ENCODE measurements around the gene TUBB. TPM values are rescaled to one million over a fixed set of nuclear protein-coding genes. Genes with fewer than 3 reads are reported as not detected.
A peak's percentile ranks its signal among the peaks of the same experiment; 100 is the strongest.
"Not testable (repeated sequence)": the region's sequence is repeated elsewhere in the genome, so short reads cannot be mapped to it uniquely, and the experiment has no call there.

Gene TUBB
- total and polyA plus RNA-seq, 8 donors, result 409 to 1,665 (median 1,126) TPM

DNA sequence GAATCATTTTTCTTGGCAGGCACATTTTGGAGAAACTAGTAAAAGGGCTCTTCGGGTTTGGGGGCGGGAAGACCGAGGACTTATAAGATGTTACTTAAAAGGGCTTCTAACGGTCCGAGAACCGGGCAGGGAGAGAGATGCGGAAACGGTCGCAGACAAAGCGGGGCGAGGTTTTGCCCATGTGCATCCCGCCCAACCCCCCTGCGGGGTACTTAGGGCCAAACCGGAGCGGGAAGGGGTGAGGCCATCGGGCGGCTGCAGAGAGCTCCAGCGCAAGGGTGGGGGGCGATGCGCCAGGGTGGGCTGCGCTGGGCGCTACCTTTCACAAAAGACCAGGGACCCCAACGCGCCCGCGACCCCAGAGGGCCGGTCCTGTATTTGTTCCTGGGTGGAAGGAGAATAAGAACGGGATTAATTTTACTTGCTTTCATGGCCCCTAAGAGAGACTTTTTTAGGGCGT lies 616 bp downstream of the TUBB start:
- H3K9me3 ChIP-seq, result no peaks in the 10 kb centered on the region
- DNase-seq (peak; percentile 52 to 89 (median 80)), ATAC-seq (peak; percentile 32)
- H3K27me3 ChIP-seq, result no peaks in the 10 kb centered on the region
- H3K36me3 ChIP-seq, result peaks cover 8 to 42% of the 10 kb centered on the region in 2 donors
- peak overlapping the region; percentile 80 for H3K4me3 ChIP-seq
- peak overlapping the region; percentile 94 for H3K27ac ChIP-seq
- peaks cover 33 to 73% of the 10 kb centered on the region in 2 donors for H3K4me1 ChIP-seq
- intact Hi-C loops (cut with DNase I), result no loop called here
- TF ChIP-seq, protein P1, sequence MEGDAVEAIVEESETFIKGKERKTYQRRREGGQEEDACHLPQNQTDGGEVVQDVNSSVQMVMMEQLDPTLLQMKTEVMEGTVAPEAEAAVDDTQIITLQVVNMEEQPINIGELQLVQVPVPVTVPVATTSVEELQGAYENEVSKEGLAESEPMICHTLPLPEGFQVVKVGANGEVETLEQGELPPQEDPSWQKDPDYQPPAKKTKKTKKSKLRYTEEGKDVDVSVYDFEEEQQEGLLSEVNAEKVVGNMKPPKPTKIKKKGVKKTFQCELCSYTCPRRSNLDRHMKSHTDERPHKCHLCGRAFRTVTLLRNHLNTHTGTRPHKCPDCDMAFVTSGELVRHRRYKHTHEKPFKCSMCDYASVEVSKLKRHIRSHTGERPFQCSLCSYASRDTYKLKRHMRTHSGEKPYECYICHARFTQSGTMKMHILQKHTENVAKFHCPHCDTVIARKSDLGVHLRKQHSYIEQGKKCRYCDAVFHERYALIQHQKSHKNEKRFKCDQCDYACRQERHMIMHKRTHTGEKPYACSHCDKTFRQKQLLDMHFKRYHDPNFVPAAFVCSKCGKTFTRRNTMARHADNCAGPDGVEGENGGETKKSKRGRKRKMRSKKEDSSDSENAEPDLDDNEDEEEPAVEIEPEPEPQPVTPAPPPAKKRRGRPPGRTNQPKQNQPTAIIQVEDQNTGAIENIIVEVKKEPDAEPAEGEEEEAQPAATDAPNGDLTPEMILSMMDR (IDR thresholded peaks at IDR 0.05), result no peak

DNA sequence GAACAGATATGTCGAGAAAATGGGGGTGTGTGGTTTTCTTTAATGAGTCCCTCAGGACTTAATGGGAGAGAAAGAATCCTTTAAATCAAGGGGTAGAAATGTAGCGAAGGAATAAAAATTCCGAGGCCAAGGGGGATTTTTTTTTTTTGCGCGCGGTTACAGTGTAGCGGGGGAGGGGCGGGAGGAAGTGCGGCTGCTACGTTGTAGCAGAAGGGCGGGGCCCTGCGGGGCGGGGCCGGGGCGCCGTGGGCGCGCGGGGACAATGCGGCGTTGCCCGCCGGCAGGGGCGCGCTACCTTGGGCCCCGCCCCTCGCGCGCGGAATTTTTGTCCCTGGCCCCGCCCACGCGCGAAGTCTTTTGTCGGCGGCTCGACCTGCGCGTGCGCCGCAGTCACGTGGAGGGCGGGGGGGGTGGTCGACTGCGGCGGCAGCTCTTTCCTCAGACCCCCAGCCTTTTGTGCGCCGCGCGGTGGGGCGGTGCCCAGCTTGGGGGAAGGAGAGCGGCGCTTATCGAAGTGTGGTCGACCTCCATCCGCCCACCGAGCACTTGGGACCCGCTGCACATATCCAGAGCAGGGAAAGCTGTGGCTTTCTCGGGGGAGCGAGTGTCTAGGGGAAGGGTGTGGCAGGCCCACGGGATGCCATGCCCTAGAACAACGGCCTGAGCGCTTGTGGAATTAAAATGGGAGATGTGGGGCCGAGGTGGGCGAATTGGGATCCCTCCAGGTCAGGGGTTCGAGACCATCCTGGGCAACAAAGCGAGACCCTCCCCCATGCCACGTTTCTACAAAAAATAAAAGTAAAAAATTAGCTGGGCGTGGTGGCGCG lies 1.3 kb downstream of the TUBB start:
- peaks cover 30 to 72% of the 10 kb centered on the region in 2 donors for H3K4me1 ChIP-seq

DNA sequence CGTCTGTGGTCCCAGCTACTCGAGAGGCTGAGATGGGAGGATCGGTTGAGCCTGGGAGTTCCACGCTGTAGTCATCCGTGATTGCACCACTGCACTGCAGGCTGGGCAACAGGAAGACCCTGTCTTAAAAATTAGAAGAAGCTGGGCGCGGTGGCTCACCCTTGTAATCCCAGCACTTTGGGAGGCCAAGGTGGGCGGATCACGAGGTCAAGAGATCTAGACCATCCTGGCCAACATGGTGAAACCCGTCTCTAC lies 1.8 kb downstream of the TUBB start:
- ATAC-seq, H3K27me3 ChIP-seq, H3K9me3 ChIP-seq, DNase-seq: not testable (repeated sequence)
- intact Hi-C loops (cut with DNase I), result loop anchor here in 1 of 2 donors (2.0 kb wide), 1 partner anchor 43 kb away; no protein-coding TSS in a partner anchor
- Histone ChIP-seq H3K4me1 (peaks cover 28 to 67% of the 10 kb centered on the region in 2 donors), H3K4me3 (peak overlapping the region; percentile 80), H3K27ac (peak overlapping the region; percentile 74 to 94), H3K36me3 (peaks cover 8 to 54% of the 10 kb centered on the region in 2 donors)

More for the DNA sequence above, 1.3 kb downstream of the TUBB start:
- H3K27ac ChIP-seq, result peak overlapping the region; percentile 94
- H3K27me3 ChIP-seq, result no peaks in the 10 kb centered on the region
- no peaks in the 10 kb centered on the region for H3K9me3 ChIP-seq
- peak; percentile 89 to 97 (median 94) for DNase-seq
- H3K36me3 ChIP-seq, result peaks cover 8 to 48% of the 10 kb centered on the region in 2 donors
- ATAC-seq, result peak; percentile 74
- intact Hi-C loops (cut with DNase I), result loop anchor here in 1 of 2 donors (2.0 kb wide), 1 partner anchor 43 kb away; no protein-coding TSS in a partner anchor
- H3K4me3 ChIP-seq, result peak overlapping the region; percentile 80
- TF ChIP-seq, protein P1 (IDR thresholded peaks at IDR 0.05), result peak; percentile 46 to 72

DNA sequence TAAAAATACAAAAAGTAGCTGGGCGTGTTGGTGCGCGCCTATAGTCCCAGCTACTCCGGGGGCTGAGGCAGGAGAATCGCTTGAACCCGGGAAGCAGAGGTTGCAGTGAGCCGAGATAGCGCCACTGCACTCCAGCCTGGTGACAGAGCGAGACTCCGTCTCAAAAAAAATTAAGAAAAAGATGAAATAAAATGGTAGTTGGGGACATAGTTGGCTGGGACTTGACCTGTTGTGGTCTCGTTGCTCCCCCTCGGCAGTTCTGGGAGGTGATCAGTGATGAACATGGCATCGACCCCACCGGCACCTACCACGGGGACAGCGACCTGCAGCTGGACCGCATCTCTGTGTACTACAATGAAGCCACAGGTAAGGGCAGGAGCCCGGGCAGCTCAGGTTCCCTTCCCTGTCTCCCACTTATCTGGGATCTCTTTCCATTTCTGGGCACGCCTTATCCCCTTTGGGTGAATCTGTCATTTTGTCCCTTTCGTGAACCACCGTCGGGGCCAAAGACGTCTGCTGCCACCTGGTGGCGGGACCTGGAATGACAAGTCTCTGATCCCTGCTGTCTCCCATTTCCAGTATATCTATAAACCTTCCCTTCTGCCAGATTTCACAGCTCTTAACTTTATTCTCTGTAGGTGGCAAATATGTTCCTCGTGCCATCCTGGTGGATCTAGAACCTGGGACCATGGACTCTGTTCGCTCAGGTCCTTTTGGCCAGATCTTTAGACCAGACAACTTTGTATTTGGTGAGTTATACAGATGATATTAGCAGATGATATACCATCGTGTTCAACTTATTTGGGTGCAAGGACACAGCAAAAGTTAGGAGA lies 2.3 kb downstream of the TUBB start:
- peak; percentile 78 to 93 (median 83) for DNase-seq
- Histone ChIP-seq H3K36me3 (peaks cover 8 to 59% of the 10 kb centered on the region in 2 donors), H3K27me3 (no peaks in the 10 kb centered on the region), H3K4me1 (peaks cover 28 to 66% of the 10 kb centered on the region in 2 donors), H3K27ac (peak overlapping the region; percentile 74 to 94), H3K4me3 (peak overlapping the region; percentile 80), H3K9me3 (no peaks in the 10 kb centered on the region)
- intact Hi-C loops (cut with DNase I), result loop anchor here in 1 of 2 donors (2.0 kb wide), 1 partner anchor 44 kb away; no protein-coding TSS in a partner anchor
- ATAC-seq, result peak; percentile 27
- TF ChIP-seq, protein P1 (IDR thresholded peaks at IDR 0.05), result peak; percentile 91 to 94

DNA sequence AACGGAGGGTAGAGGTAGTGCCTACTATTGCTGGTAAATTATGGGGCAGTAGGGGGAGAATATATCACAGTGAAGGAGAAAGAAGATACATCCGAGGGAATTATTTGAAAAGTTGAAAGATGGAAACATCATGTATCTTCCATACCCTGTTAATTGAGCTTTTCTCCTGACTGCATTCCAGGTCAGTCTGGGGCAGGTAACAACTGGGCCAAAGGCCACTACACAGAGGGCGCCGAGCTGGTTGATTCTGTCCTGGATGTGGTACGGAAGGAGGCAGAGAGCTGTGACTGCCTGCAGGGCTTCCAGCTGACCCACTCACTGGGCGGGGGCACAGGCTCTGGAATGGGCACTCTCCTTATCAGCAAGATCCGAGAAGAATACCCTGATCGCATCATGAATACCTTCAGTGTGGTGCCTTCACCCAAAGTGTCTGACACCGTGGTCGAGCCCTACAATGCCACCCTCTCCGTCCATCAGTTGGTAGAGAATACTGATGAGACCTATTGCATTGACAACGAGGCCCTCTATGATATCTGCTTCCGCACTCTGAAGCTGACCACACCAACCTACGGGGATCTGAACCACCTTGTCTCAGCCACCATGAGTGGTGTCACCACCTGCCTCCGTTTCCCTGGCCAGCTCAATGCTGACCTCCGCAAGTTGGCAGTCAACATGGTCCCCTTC lies 3.1 kb downstream of the TUBB start:
- not testable (repeated sequence) for H3K27ac ChIP-seq, H3K27me3 ChIP-seq, ATAC-seq, H3K9me3 ChIP-seq, DNase-seq
- H3K4me1 ChIP-seq, result peaks cover 23 to 66% of the 10 kb centered on the region in 2 donors
- H3K36me3 ChIP-seq, result peaks cover 8 to 67% of the 10 kb centered on the region in 2 donors
- peak overlapping the region in 1 of 2 donors; percentile 80 for H3K4me3 ChIP-seq
- intact Hi-C loops (cut with DNase I), result loop anchor here in 1 of 2 donors (2.0 kb wide), 1 partner anchor 44 kb away; no protein-coding TSS in a partner anchor

DNA sequence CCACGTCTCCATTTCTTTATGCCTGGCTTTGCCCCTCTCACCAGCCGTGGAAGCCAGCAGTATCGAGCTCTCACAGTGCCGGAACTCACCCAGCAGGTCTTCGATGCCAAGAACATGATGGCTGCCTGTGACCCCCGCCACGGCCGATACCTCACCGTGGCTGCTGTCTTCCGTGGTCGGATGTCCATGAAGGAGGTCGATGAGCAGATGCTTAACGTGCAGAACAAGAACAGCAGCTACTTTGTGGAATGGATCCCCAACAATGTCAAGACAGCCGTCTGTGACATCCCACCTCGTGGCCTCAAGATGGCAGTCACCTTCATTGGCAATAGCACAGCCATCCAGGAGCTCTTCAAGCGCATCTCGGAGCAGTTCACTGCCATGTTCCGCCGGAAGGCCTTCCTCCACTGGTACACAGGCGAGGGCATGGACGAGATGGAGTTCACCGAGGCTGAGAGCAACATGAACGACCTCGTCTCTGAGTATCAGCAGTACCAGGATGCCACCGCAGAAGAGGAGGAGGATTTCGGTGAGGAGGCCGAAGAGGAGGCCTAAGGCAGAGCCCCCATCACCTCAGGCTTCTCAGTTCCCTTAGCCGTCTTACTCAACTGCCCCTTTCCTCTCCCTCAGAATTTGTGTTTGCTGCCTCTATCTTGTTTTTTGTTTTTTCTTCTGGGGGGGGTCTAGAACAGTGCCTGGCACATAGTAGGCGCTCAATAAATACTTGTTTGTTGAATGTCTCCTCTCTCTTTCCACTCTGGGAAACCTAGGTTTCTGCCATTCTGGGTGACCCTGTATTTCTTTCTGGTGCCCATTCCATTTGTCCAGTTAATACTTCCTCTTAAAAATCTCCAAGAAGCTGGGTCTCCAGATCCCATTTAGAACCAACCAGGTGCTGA lies 3.9 kb downstream of the TUBB start:
- H3K9me3 ChIP-seq, H3K27me3 ChIP-seq, H3K4me3 ChIP-seq, DNase-seq, ATAC-seq, H3K27ac ChIP-seq: not testable (repeated sequence)
- Histone ChIP-seq H3K36me3 (peaks cover 8 to 75% of the 10 kb centered on the region in 2 donors), H3K4me1 (peaks cover 15 to 58% of the 10 kb centered on the region in 2 donors)
- intact Hi-C loops (cut with DNase I), result loop anchor here in 1 of 2 donors (2.0 kb wide), 1 partner anchor 45 kb away; no protein-coding TSS in a partner anchor
